Endometrial microvascular endothelial cells (primary cell): ENCODE data around the gene WIPF2. TPM values are rescaled to one million over a fixed set of nuclear protein-coding genes. Genes with fewer than 3 reads are reported as not detected.

ENCODE experiments used
- in situ Hi-C: cut with HindIII; loops from 2 replicates; pipeline ENCODE4 v1.10.0; 2017; ENCODE audit warnings: low sequenced_read_pairs, low pct_unique_long_range_greater_than_20kb; ENCODE audit errors: inconsistent ontology term
- total RNA-seq: library from RNA; depleted of rRNA; stranded (reverse); fragments of >200 nt; gene quantifications from one replicate; pipeline ENCODE4 v1.2.3, GENCODE V29; 2015; ENCODE audit errors: inconsistent ontology term

Gene WIPF2
- total RNA-seq, 1 donor from 2014 or later = 7.3 TPM

GRCh38 chr17:40331743-40332641 is 112.9 kb downstream of the WIPF2 start:
- in situ Hi-C loops = no loop called here

Other genes starting within 250 kb of the WIPF2 start
- gene PSMD3, start 238.5 kb upstream of the WIPF2 start, total RNA-seq = 212 TPM
- gene CSF3, start 203.9 kb upstream of the WIPF2 start, total RNA-seq = 25.4 TPM
- 135 TPM for gene MED24, start 164.9 kb upstream of the WIPF2 start, total RNA-seq
- 17.8 TPM for gene THRA, start 156.3 kb upstream of the WIPF2 start, total RNA-seq
- gene NR1D1, start 118.7 kb upstream of the WIPF2 start, total RNA-seq = 2.2 TPM
- gene MSL1, start 97.3 kb upstream of the WIPF2 start, total RNA-seq = 78.9 TPM
- gene CASC3, start 78.8 kb upstream of the WIPF2 start, total RNA-seq = 48.9 TPM
- 2.6 TPM for gene RAPGEFL1, start 41.8 kb upstream of the WIPF2 start, total RNA-seq
- 40.8 TPM for gene CDC6, start 68.6 kb downstream of the WIPF2 start, total RNA-seq
- 32.1 TPM for gene RARA, start 89.9 kb downstream of the WIPF2 start, total RNA-seq
- not detected for gene GJD3, start 145.4 kb downstream of the WIPF2 start, total RNA-seq
- gene TOP2A, start 198.6 kb downstream of the WIPF2 start, total RNA-seq = 113 TPM
- 66.7 TPM for gene IGFBP4, start 224.1 kb downstream of the WIPF2 start, total RNA-seq